ENCODE results near the gene ST8SIA1. TPM values are rescaled to one million over a fixed set of nuclear protein-coding genes. Genes with fewer than 3 reads are reported as not detected.

ST8SIA1 gene
- total RNA-seq, 1 donor from 2014 or later, result 1.8 TPM

DNA sequence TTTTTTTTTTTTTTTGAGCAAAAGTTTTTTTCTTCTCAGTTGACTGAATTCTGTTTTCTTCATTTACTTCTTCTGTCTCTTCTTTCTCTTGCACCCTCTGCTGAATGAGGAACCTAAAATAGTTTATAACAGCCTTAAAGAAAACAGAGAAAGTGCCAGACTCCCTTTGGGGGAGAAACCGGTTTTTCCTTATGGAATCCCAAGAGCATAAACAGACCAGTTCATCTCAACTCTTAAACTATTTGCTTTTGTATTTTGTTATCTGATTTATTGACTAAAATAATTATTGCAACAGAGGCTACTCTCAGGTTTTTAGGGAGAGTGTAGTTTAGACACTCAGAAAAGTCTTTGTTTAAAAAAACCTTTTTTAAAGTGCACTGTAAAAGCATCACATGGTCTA lies 30.2 kb downstream of the ST8SIA1 start:
- H3K27ac Mint-ChIP-seq, result no peak overlapping the region
- H4K20me1 ChIP-seq (ENCODE audit: low read depth), result no peaks in the 10 kb centered on the region
- no peaks in the 10 kb centered on the region for H3K27me3 Mint-ChIP-seq (ENCODE audit: insufficient read depth, low read depth)

DNA sequence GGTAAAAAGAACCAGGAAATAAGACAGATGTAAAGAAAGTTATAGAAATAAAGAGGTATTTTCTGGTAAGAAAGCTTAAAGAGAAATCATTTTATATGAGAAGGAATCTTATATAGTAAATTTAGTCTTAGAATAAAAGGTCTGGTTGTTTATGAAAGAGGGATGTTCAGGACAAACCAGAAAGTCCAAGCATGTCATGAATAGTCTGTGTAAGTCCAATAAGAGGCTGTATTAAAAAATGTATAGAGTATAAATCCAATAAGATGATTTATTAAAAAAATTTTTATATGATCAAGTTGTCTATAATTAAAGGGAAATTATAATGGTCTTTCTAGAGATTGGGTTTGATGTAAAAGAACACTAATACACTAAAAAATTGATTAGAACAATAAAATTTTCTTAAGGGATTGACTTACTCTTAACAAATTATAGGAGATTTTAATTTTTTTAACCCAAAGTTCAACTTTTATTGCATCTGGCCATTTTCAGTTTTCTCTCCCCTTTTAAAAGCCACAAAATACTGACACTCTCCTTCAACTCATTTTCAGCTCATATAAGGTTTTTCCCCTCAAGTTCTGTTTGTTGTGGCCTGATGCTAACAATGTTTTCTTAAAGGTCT lies 35.1 kb downstream of the ST8SIA1 start:
- Histone ChIP-seq H3K27me3 (no peaks in the 10 kb centered on the region), H3K4me3 (no peak overlapping the region), H4K20me1 (ENCODE audit: low read depth) (no peaks in the 10 kb centered on the region), H3K9ac (no peak overlapping the region), H3K4me1 (no peaks in the 10 kb centered on the region), H3K9me3 (ENCODE audit: low read depth) (peaks cover 31% of the 10 kb centered on the region), H3K27ac (no peak overlapping the region), H3K4me2 (no peak overlapping the region), H3F3A (ENCODE audit: low read depth) (no peaks in the 10 kb centered on the region), H2AFZ (replicated peaks) (no peak overlapping the region), H3K79me2 (ENCODE audit: low read depth) (no peaks in the 10 kb centered on the region), H3K36me3 (peaks cover 14% of the 10 kb centered on the region)
- Mint-ChIP-seq H3K27me3 (ENCODE audit: insufficient read depth, low read depth) (peaks cover 2% of the 10 kb centered on the region), H3K4me1 (no peaks in the 10 kb centered on the region), H3K4me3 (no peak overlapping the region), H3K36me3 (peaks cover 23% of the 10 kb centered on the region), H3K9me3 (peaks cover 48% of the 10 kb centered on the region), H3K27ac (no peak overlapping the region)
- no peak for TF ChIP-seq EZH2phosphoT487 (IDR thresholded peaks at IDR 0.05)
- TF ChIP-seq, protein P1, sequence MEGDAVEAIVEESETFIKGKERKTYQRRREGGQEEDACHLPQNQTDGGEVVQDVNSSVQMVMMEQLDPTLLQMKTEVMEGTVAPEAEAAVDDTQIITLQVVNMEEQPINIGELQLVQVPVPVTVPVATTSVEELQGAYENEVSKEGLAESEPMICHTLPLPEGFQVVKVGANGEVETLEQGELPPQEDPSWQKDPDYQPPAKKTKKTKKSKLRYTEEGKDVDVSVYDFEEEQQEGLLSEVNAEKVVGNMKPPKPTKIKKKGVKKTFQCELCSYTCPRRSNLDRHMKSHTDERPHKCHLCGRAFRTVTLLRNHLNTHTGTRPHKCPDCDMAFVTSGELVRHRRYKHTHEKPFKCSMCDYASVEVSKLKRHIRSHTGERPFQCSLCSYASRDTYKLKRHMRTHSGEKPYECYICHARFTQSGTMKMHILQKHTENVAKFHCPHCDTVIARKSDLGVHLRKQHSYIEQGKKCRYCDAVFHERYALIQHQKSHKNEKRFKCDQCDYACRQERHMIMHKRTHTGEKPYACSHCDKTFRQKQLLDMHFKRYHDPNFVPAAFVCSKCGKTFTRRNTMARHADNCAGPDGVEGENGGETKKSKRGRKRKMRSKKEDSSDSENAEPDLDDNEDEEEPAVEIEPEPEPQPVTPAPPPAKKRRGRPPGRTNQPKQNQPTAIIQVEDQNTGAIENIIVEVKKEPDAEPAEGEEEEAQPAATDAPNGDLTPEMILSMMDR (IDR thresholded peaks at IDR 0.05), result no peak
- TF ChIP-seq EZH2 (IDR thresholded peaks at IDR 0.05), result no peak
- DNase-seq (ENCODE audit: low spot score), result peak; percentile 33

More for the DNA sequence above, 30.2 kb downstream of the ST8SIA1 start:
- Mint-ChIP-seq H3K4me3 (no peak overlapping the region), H3K36me3 (peaks cover 22% of the 10 kb centered on the region), H3K9me3 (peaks cover 35% of the 10 kb centered on the region), H3K4me1 (no peaks in the 10 kb centered on the region)
- TF ChIP-seq, protein P1 (IDR thresholded peaks at IDR 0.05), result no peak
- TF ChIP-seq EZH2 (IDR thresholded peaks at IDR 0.05) (no peak), EZH2phosphoT487 (IDR thresholded peaks at IDR 0.05) (no peak)
- no peak for DNase-seq (ENCODE audit: low spot score)
- Histone ChIP-seq H3K4me3 (no peak overlapping the region), H3K9ac (no peak overlapping the region), H3F3A (ENCODE audit: low read depth) (no peaks in the 10 kb centered on the region), H3K9me3 (ENCODE audit: low read depth) (peaks cover 24% of the 10 kb centered on the region), H3K79me2 (ENCODE audit: low read depth) (no peaks in the 10 kb centered on the region), H3K4me2 (no peak overlapping the region), H3K27ac (no peak overlapping the region), H3K36me3 (peaks cover 10% of the 10 kb centered on the region), H3K4me1 (no peaks in the 10 kb centered on the region), H2AFZ (replicated peaks) (no peak overlapping the region), H3K27me3 (no peaks in the 10 kb centered on the region)

DNA sequence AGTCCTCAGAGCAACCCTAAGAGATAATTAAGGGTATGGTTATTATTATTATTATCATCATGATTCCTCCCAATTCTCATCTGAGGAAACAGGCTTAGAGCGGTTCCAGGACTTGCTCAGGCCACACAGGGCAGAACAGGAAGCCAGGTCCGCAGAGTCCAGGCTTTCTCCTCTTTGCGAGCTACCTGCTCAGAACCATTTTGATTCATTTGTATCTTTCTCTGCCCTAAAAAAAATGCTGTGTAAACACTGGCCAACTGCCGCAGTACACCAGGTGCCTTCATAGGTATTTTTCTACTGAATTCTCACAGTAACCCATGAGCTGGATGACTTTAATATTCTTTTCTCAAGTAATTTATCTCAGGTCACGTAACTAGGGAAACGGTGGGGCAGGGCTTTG lies 45.3 kb downstream of the ST8SIA1 start:
- H3K27me3 Mint-ChIP-seq (ENCODE audit: insufficient read depth, low read depth), result no peaks in the 10 kb centered on the region
- peaks cover 12% of the 10 kb centered on the region for H3K36me3 Mint-ChIP-seq
- Histone ChIP-seq H3K27me3 (no peaks in the 10 kb centered on the region), H3K9me3 (ENCODE audit: low read depth) (no peaks in the 10 kb centered on the region), H3K27ac (no peak overlapping the region), H2AFZ (replicated peaks) (no peak overlapping the region), H3K4me1 (peaks cover 7% of the 10 kb centered on the region), H3K9ac (no peak overlapping the region), H3K79me2 (ENCODE audit: low read depth) (no peaks in the 10 kb centered on the region), H3F3A (ENCODE audit: low read depth) (no peaks in the 10 kb centered on the region), H4K20me1 (ENCODE audit: low read depth) (no peaks in the 10 kb centered on the region), H3K4me3 (no peak overlapping the region), H3K36me3 (no peaks in the 10 kb centered on the region), H3K4me2 (no peak overlapping the region)
- H3K9me3 Mint-ChIP-seq, result no peaks in the 10 kb centered on the region
- TF ChIP-seq EZH2phosphoT487 (IDR thresholded peaks at IDR 0.05), result no peak
- TF ChIP-seq EZH2 (IDR thresholded peaks at IDR 0.05), result no peak
- TF ChIP-seq, protein P1 (IDR thresholded peaks at IDR 0.05), result no peak
- no peak overlapping the region for H3K4me3 Mint-ChIP-seq
- H3K4me1 Mint-ChIP-seq, result peaks cover 24% of the 10 kb centered on the region
- H3K27ac Mint-ChIP-seq, result no peak overlapping the region
- DNase-seq (ENCODE audit: low spot score), result no peak

Data from neural progenitor cell (in vitro differentiated cells).